HL-60/S4 (cell line): ENCODE measurements around the gene CCNY.
"Not testable (repeated sequence)": the region's sequence is repeated elsewhere in the genome, so short reads cannot be mapped to it uniquely, and the experiment has no call there.

Source experiments
- in situ Hi-C: fragments of 300-500 bp; cut with MboI; formaldehyde crosslinking; loops from 2 replicates; pipeline ENCODE4 v1.14.3; 2022; ENCODE audit warnings: low sequenced_read_pairs

Gene CCNY

GRCh38 chr10:35336084-35336831, at the start of gene CCNY:
CCNY (plus strand) TSS chr10:35336509; CDS start chr10:35337054, 545 bp downstream.
- in situ Hi-C loops, result no loop called here

- in situ Hi-C loops, result no loop called here
Observed at GRCh38 chr10:35289198-35289597, 47.1 kb upstream of the CCNY start.

- in situ Hi-C loops, result no loop called here
Observed at GRCh38 chr10:35294506-35294905, 41.8 kb upstream of the CCNY start.

GRCh38 chr10:35299016-35299415, 37.3 kb upstream of the CCNY start:
- in situ Hi-C loops, result no loop called here

- in situ Hi-C loops, result no loop called here
Observed at GRCh38 chr10:35300063-35300699, 36.1 kb upstream of the CCNY start.

- in situ Hi-C loops, result no loop called here
Observed at GRCh38 chr10:35304649-35305048, 31.7 kb upstream of the CCNY start.

- in situ Hi-C loops, result no loop called here
Observed at GRCh38 chr10:35306852-35307251, 29.5 kb upstream of the CCNY start.

GRCh38 chr10:35307297-35307696, 29.0 kb upstream of the CCNY start:
- in situ Hi-C loops, result no loop called here

GRCh38 chr10:35308809-35309208, 27.5 kb upstream of the CCNY start:
- in situ Hi-C loops, result no loop called here

GRCh38 chr10:35314142-35314541, 22.2 kb upstream of the CCNY start:
- in situ Hi-C loops, result not testable (repeated sequence)

- in situ Hi-C loops, result not testable (repeated sequence)
Observed at GRCh38 chr10:35315235-35315634, 21.1 kb upstream of the CCNY start.

GRCh38 chr10:35316218-35316967, 19.9 kb upstream of the CCNY start:
- in situ Hi-C loops, result no loop called here

- in situ Hi-C loops, result no loop called here
Observed at GRCh38 chr10:35318551-35318950, 17.8 kb upstream of the CCNY start.

GRCh38 chr10:35320341-35320740, 16.0 kb upstream of the CCNY start:
- in situ Hi-C loops, result no loop called here

- in situ Hi-C loops, result no loop called here
Observed at GRCh38 chr10:35322636-35323035, 13.7 kb upstream of the CCNY start.

GRCh38 chr10:35324196-35324595, 12.1 kb upstream of the CCNY start:
- in situ Hi-C loops, result no loop called here

- in situ Hi-C loops, result no loop called here
Observed at GRCh38 chr10:35326466-35327235, 9.7 kb upstream of the CCNY start.

- in situ Hi-C loops, result no loop called here
Observed at GRCh38 chr10:35327790-35328403, 8.4 kb upstream of the CCNY start.

GRCh38 chr10:35328404-35329037, 7.8 kb upstream of the CCNY start:
- in situ Hi-C loops, result no loop called here

- in situ Hi-C loops, result no loop called here
Observed at GRCh38 chr10:35329520-35329919, 6.8 kb upstream of the CCNY start.
